H7 (cell line): Measurements from ENCODE around the gene SLC8B1. TPM values are rescaled to one million over a fixed set of nuclear protein-coding genes. Genes with fewer than 3 reads are reported as not detected.

Source experiments
- DNase-seq: peaks from one replicate; pipeline ENCODE4 v3.0.0; 2012
- H3K27me3 ChIP-seq: 2 replicates; pipeline ENCODE4 v1.6.0; 2011; ENCODE audit warnings: mild to moderate bottlenecking, low read length; ENCODE audit not compliant: control insufficient read depth, insufficient read depth
- H3K36me3 ChIP-seq: replicated peaks from 2 replicates; pipeline ENCODE4 v1.5.1; 2011; ENCODE audit warnings: low read length; ENCODE audit not compliant: control insufficient read depth, insufficient read depth
- H3K4me3 ChIP-seq: 2 replicates; pipeline ENCODE4 v1.5.1; 2011; ENCODE audit warnings: low read depth, mild to moderate bottlenecking, control low read depth, low read length, moderate library complexity; ENCODE audit not compliant: insufficient read depth
- total RNA-seq: library from RNA; depleted of rRNA; stranded (reverse); fragments of >200 nt; shearing (Covaris generic); gene quantifications from 2 replicates; pipeline ENCODE4 v1.2.3, GENCODE V29; 2014

The SLC8B1 gene
- total RNA-seq, 1 experiment from 2014 or later = 10.7 TPM

GRCh38 chr12:113268136-113268535 lies 66.8 kb downstream of the SLC8B1 start:
- peaks cover 5% of the 10 kb centered on the region for H3K36me3 ChIP-seq
- H3K27me3 ChIP-seq = no peaks in the 10 kb centered on the region
- no peak overlapping the region for H3K4me3 ChIP-seq
- no peak for DNase-seq

GRCh38 chr12:113267621-113268020 lies 67.3 kb downstream of the SLC8B1 start:
- H3K36me3 ChIP-seq = peaks cover 7% of the 10 kb centered on the region
- no peaks in the 10 kb centered on the region for H3K27me3 ChIP-seq
- no peak for DNase-seq
- no peak overlapping the region for H3K4me3 ChIP-seq

GRCh38 chr12:113266106-113266895 lies 68.6 kb downstream of the SLC8B1 start:
- Histone ChIP-seq H3K36me3 (peaks cover 6% of the 10 kb centered on the region), H3K4me3 (no peak overlapping the region), H3K27me3 (no peaks in the 10 kb centered on the region)
- DNase-seq = peak; percentile 26

- no peaks in the 10 kb centered on the region for H3K27me3 ChIP-seq
- no peak for DNase-seq
- peaks cover 3% of the 10 kb centered on the region for H3K36me3 ChIP-seq
- no peak overlapping the region for H3K4me3 ChIP-seq
Measured at GRCh38 chr12:113263431-113263963, 71.4 kb downstream of the SLC8B1 start.

- no peak overlapping the region for H3K4me3 ChIP-seq
- no peaks in the 10 kb centered on the region for H3K27me3 ChIP-seq
- DNase-seq = no peak
- peaks cover 2% of the 10 kb centered on the region for H3K36me3 ChIP-seq
Measured at GRCh38 chr12:113262710-113263109, 72.2 kb downstream of the SLC8B1 start.

- DNase-seq = no peak
- Histone ChIP-seq H3K27me3 (no peaks in the 10 kb centered on the region), H3K36me3 (peaks cover 2% of the 10 kb centered on the region), H3K4me3 (no peak overlapping the region)
Measured at GRCh38 chr12:113261847-113262470, 73.0 kb downstream of the SLC8B1 start.

GRCh38 chr12:113260636-113261300 lies 74.1 kb downstream of the SLC8B1 start:
- Histone ChIP-seq H3K36me3 (peaks cover 2% of the 10 kb centered on the region), H3K4me3 (no peak overlapping the region), H3K27me3 (no peaks in the 10 kb centered on the region)
- DNase-seq = no peak

- Histone ChIP-seq H3K27me3 (no peaks in the 10 kb centered on the region), H3K36me3 (peaks cover 2% of the 10 kb centered on the region), H3K4me3 (no peak overlapping the region)
- no peak for DNase-seq
Measured at GRCh38 chr12:113260127-113260526, 74.8 kb downstream of the SLC8B1 start.

GRCh38 chr12:113257564-113257963 lies 77.3 kb downstream of the SLC8B1 start:
- peaks cover under 1% of the 10 kb centered on the region for H3K36me3 ChIP-seq
- DNase-seq = no peak
- no peaks in the 10 kb centered on the region for H3K27me3 ChIP-seq
- no peak overlapping the region for H3K4me3 ChIP-seq

GRCh38 chr12:113254298-113254697 lies 80.6 kb downstream of the SLC8B1 start:
- peaks cover 1% of the 10 kb centered on the region; the same call in 1 of the 2 replicates for H3K36me3 ChIP-seq
- no peaks in the 10 kb centered on the region for H3K27me3 ChIP-seq
- no peak overlapping the region for H3K4me3 ChIP-seq
- no peak for DNase-seq

GRCh38 chr12:113253532-113254285 lies 81.2 kb downstream of the SLC8B1 start:
- Histone ChIP-seq H3K36me3 (peaks cover 1% of the 10 kb centered on the region; the same call in 1 of the 2 replicates), H3K4me3 (no peak overlapping the region), H3K27me3 (no peaks in the 10 kb centered on the region)
- no peak for DNase-seq

GRCh38 chr12:113252494-113252893 lies 82.4 kb downstream of the SLC8B1 start:
- no peak for DNase-seq
- Histone ChIP-seq H3K27me3 (no peaks in the 10 kb centered on the region), H3K36me3 (peaks cover 1% of the 10 kb centered on the region; the same call in 1 of the 2 replicates), H3K4me3 (no peak overlapping the region)

GRCh38 chr12:113251404-113252070 lies 83.4 kb downstream of the SLC8B1 start:
- no peaks in the 10 kb centered on the region for H3K27me3 ChIP-seq
- H3K36me3 ChIP-seq = peaks cover 2% of the 10 kb centered on the region
- no peak overlapping the region for H3K4me3 ChIP-seq
- DNase-seq = no peak

- Histone ChIP-seq H3K36me3 (peaks cover 2% of the 10 kb centered on the region), H3K27me3 (no peaks in the 10 kb centered on the region), H3K4me3 (no peak overlapping the region)
- no peak for DNase-seq
Measured at GRCh38 chr12:113250045-113250444, 84.9 kb downstream of the SLC8B1 start.
